Cerebellar nuclear complex (tissue), 1 donor: ENCODE data around the gene RALGAPA1.
A peak's percentile ranks its signal among the peaks of the same experiment; 100 is the strongest.
"Not testable (repeated sequence)": the region's sequence is repeated elsewhere in the genome, so short reads cannot be mapped to it uniquely, and the experiment has no call there.

Experiments used
- DNase-seq, 2 experiments: peaks; one replicate each; lab custom pipeline; 2025; lab: John Stamatoyannopoulos, UW

Gene RALGAPA1

GRCh38 chr14:35808638-35809563 is at the start of gene RALGAPA1:
TSS of gene RALGAPA1 (minus strand) at chr14:35809295. CDS start at chr14:35808835, 460 bp downstream.
- peak; percentile 66 to 78 for DNase-seq

DNA sequence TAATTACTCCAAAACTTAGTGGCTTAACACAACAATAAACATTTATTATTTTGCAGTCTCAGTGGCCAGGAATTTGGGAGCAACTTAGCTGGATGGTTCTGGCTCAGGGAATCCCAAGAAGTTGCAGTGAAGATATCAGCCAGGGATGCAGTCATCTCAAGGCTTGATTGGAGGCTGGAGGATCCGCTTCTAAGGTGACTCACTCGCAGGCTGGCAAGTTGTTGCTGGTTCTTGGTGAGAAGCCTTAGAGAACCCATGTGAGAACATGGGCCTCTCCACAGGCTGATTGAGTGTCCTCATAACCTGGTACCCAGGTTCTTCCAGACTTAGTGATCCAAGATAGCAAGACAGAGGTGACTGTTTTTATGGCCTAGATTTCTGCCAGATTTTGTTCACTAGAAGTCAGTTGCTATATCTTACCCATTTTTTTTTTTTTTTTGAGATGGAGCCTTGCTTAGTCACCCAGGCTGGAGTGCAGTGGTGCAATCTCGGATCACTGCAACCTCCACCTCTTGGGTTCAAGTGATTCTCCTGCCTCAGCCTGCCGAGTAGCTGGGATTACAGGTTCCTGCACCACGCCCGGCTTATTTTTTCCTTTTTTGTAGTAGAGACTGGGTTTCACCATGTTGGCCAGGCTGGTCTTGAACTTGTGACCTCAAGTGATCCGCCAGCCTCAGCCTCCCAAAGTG is 49.6 kb upstream of the RALGAPA1 start:
- no peak for DNase-seq

DNA sequence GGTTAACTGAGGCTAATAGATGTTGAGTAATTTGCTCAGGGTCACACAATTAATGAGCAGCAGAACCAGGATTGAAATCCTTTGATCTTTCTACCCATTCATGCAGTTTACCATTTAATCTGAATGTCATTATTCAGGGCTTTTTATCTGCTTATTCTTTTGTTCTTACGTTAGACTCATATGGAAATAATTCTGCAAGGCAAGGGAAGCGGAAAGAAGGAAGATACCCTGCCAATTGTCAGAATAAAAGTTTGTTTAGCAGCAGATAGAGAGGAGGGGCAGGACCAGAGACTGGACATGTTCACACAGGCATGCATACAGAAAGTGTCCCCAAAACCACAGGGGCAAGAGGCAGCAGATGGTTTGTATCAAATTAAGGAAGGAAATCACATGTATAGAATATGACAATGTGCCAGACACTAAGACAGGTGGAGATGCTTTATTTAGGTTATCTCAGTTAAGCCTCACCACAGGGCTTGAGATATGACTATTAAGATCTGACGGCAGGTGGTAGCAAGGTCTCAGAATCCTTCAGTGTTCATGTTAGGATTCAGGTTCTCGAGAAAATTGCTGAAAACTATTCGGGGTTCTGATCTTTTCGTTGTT is 46.9 kb upstream of the RALGAPA1 start:
- no peak for DNase-seq

- no peak for DNase-seq
Measured at GRCh38 chr14:35854696-35855270, 45.7 kb upstream of the RALGAPA1 start.

- no peak for DNase-seq
Measured at GRCh38 chr14:35853225-35853624, 44.1 kb upstream of the RALGAPA1 start.

DNA sequence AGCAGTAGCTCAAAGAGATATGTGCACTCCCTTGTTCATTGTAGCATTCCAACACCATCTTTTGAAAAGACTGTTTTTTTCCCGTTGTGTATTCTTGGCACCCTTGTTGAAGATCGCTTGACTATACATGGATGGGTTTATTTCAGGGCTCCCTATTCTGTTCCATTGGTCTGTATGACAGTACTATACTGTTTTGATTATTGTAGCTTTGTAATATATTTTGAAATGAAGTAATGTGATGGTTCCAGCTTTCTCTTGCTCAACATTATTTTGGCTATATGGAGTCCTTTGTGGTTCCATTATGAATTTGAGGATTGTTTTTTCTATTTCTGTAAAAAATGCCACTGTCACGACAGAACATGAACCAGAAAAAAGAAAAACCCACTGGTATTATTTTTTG is 42.7 kb upstream of the RALGAPA1 start:
- no peak for DNase-seq

- no peak for DNase-seq
Measured at GRCh38 chr14:35849122-35849521, 40.0 kb upstream of the RALGAPA1 start.

DNA sequence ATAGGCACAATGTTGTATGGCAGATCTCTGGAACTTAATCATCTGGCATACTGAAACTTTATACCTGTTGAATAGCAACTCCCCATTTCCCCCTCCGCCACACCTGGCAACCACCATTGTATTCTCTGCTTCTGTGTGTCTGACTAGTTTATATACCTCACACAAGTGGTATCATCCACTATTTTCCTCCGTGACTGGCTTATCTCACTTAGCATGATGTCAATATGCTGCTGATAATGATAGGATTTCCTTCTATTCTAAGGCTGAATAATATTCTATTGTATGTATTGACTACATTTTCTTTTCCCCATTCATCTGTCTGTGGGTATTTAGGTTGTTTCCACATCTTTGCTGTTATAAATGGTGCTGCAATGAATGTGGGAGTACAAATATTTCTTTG is 38.5 kb upstream of the RALGAPA1 start:
- DNase-seq, result no peak

- no peak for DNase-seq
Measured at GRCh38 chr14:35844494-35844893, 35.4 kb upstream of the RALGAPA1 start.

DNA sequence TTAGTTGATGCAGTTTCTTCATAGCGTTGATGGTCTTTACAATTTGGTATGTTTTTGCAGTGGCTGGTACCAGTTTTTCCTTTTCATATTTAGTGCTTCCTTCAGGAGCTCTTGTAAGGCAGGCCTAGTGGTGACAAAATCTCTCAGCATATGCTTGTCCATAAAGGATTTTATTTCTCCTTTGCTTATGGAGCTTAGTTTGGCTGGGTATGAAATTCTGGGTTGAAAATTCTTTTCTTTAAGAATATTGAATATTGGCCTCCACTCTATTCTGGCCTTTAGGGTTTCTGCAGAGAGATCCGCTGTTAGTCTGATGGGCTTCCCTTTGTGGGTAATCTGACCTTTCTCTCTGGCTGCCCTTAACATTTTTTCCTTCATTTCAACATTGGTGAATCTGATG is 33.1 kb upstream of the RALGAPA1 start:
- DNase-seq, result not testable (repeated sequence)

DNA sequence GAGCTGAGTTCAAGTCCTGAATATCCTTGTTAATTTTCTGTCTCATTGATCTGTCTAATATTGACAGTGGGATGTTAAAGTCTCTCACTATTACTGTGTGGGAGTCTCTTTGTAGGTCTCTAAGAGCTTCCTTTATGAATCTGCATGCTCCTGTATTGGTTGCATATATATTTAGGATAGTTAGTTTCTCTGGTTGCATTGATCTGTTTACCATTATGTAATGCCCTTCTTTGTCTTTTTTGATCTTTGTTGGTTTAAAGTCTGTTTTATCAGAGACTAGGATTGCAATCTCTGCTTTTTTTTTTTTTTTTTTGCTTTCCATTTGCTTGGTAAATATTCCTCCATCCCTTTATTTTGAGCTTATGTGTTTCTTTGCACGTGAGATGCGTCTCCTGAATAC is 32.6 kb upstream of the RALGAPA1 start:
- not testable (repeated sequence) for DNase-seq

GRCh38 chr14:35835208-35835982 is 26.3 kb upstream of the RALGAPA1 start:
- DNase-seq, result no peak

DNA sequence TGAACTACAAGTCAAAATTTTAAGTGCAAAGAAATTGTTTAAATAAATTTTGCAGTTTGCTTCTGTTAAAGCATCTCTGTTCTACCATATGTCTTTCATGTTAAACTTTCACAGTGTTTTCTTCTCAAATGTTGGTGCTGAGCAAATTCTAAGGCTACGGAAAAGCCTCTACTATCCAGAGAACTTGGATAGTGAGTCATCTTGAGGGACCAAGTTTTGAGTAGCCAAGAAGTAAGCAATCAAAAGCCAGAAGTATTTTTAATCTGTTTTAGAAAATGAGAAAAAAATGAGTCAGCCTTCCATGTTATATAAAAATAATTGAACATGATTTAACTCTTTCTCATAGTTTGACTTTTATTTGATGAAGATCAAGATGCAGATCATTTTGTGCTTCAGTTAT is 20.4 kb upstream of the RALGAPA1 start:
- no peak for DNase-seq

DNA sequence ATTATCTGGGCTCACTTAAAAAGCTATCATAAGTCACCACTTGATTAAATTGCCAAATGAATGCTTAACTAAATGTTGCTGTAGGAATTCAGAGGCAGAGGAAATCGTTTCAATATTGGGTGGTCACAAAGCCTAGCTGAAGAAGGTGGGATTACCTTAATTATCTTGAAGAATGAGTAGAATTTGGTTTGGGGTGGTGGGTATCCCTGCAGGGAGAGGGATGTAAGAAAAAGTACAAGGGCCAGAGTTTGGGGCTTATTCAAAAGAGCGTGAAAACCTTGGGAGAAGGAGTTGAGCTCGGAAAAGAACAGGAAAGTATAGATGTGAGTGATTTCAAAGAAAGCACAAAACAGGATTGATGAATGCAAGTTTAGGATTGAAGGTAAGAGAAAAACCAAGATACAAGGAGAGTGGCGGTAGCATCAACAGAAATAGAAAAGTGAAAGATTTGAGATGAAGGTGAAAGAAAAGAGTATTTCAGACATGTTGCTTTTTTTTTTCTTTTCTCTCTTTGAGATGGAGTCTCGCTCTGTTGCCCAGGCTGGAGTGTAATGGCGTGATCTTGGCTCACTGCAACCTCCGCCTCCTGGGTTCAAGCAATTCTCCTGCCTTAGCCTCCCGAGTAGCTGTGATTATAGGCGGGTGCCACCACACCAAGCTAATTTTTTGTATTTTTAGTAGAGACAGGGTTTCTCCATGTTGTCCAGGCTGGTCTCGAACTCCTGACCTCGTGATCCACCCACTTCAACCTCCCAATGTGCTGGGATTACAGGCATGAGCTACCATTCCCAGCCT is 18.8 kb upstream of the RALGAPA1 start:
- DNase-seq, result no peak

DNA sequence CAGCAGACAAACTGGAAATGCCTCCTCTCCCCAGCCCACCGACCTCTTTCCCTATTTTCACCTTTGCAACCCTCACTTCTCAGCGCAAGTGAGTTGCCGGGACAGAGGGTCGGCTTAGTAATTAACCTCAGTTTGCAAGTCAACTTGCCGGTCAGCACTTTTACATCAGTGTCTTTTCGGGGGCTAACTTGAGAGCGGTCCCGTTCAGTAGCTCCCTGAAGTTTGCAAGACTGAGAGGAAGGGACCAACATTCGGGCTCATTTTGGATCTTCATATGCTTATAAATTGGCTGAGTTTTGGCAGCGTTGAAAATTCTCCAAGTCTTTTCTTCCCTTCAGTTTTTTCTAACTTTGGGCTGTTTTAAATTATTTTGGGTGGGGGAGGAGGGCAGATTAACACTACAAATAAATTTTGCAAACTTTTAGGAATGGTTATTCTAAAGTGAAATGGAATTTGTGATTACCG is 17.9 kb upstream of the RALGAPA1 start:
- no peak for DNase-seq

GRCh38 chr14:35826218-35826951 is 17.3 kb upstream of the RALGAPA1 start, which contains the start of gene BRMS1L:
TSS of gene BRMS1L (plus strand) at chr14:35826338. CDS start at chr14:35826517, 179 bp downstream.
- peak; percentile 96 to 99 for DNase-seq

DNA sequence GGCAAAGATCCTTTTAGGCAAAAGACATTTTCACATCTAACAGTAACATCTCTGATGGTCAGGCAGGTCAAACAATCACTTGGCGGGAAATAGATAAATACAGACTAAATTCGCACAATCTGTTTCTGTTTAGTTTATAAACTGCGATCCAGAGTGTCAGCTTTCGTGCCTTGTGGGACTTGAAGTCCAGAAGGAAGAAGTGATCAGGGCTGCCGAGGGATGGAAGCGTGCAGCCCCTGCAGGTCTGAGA is 16.8 kb upstream of the RALGAPA1 start:
- no peak for DNase-seq

GRCh38 chr14:35824446-35825165 is 15.5 kb upstream of the RALGAPA1 start:
- not testable (repeated sequence) for DNase-seq

DNA sequence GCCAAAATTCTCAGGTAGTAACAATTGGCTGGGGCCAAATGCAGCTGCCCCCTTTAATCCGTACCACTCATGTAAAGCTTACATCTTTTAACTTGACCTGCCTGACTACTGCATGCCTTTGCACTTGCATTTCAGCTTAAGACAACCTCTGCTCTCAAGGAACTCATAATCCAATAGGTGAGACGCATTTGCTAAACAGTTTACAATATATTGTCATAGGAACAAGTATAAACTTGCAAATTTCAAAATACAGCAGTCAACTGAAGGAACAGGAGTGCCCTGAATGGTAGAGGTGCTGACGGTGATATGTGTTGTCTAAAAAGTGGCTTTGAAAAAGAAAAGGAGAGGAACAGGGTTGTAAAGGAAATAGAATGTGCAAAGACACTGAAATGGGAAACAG is 13.4 kb upstream of the RALGAPA1 start:
- DNase-seq, result no peak
